Duodenal mucosa (tissue), 2 donors: ENCODE data around the gene DPM1.

Experiments
- H3K27ac ChIP-seq: one replicate; pipeline ENCODE4 v1.7.0; 2013; ENCODE audit warnings: low read depth, low read length
- H3K27me3 ChIP-seq, 2 donors: one replicate each; pipeline ENCODE4 v1.7.0; 2013; ENCODE audit warnings: low read length in 2 of 2, control low read depth in 1 of 2; ENCODE audit not compliant: insufficient read depth in 2 of 2, control insufficient read depth in 1 of 2
- H3K36me3 ChIP-seq, 2 donors: one replicate each; pipeline ENCODE4 v1.7.0; 2013; ENCODE audit warnings: low read length in 2 of 2, control low read depth in 1 of 2; ENCODE audit not compliant: insufficient read depth in 2 of 2, control insufficient read depth in 1 of 2
- H3K4me1 ChIP-seq, 2 donors: one replicate each; pipeline ENCODE4 v1.7.0; 2013; ENCODE audit warnings: low read length in 2 of 2, control low read depth in 1 of 2; ENCODE audit not compliant: insufficient read depth in 2 of 2, control insufficient read depth in 1 of 2
- H3K4me3 ChIP-seq, 2 donors: one replicate each; pipeline ENCODE4 v1.7.0; 2013; ENCODE audit warnings: low read length in 2 of 2, low read depth in 1 of 2
- H3K9ac ChIP-seq, 2 donors: one replicate each; pipeline ENCODE4 v1.7.0; 2013; ENCODE audit warnings: low read length in 2 of 2, low read depth in 1 of 2
- H3K9me3 ChIP-seq, 2 donors: one replicate each; pipeline ENCODE4 v1.7.0; 2013; ENCODE audit warnings: low read length in 2 of 2, control low read depth in 1 of 2; ENCODE audit not compliant: control insufficient read depth in 1 of 2

The DPM1 gene

GRCh38 chr20:50931306-50932015, 26.9 kb downstream of the DPM1 start, which contains the start of gene ADNP:
Gene ADNP, minus strand, starts transcription at chr20:50931437. Its CDS starts 27,441 bp downstream, at chr20:50903996.
- H3K4me3 ChIP-seq: peak within 1 kb of the TSS; percentile 82 to 86

DNA sequence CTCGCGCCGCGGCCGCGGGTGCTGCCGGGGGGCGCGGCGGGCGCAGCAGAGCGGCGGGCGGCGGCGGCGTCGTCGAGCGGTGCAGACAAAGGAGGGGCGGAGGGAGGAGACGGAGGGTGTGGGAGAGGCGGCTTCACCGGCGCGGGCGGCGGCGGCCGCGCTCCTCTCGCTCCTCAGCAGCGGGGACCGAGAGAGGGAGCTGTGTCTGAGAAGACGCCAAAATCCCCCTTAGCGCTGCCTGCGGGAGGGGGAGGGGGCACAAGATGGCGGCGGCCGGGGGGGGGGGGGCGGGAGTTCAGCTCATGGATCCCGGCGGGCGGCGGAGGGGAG, 27.4 kb downstream of the DPM1 start:
- no peaks in the 10 kb centered on the region for H3K27me3 ChIP-seq
- H3K36me3 ChIP-seq: peaks cover 17 to 36% of the 10 kb centered on the region in 2 donors
- peaks cover 14 to 17% of the 10 kb centered on the region in 2 donors for H3K4me1 ChIP-seq
- H3K4me3 ChIP-seq: peak overlapping the region; percentile 64 to 78
- peak overlapping the region in 1 of 2 donors; percentile 69 for H3K9ac ChIP-seq
- peak overlapping the region; percentile 98 for H3K27ac ChIP-seq
- no peaks in the 10 kb centered on the region for H3K9me3 ChIP-seq

More at GRCh38 chr20:50931306-50932015, 26.9 kb downstream of the DPM1 start, which contains the start of gene ADNP:
- H3K9me3 ChIP-seq: no peaks in the 10 kb centered on the region
- H3K4me1 ChIP-seq: peaks cover 14 to 17% of the 10 kb centered on the region in 2 donors
- peaks cover 17 to 39% of the 10 kb centered on the region in 2 donors for H3K36me3 ChIP-seq
- no peaks in the 10 kb centered on the region for H3K27me3 ChIP-seq
- peak within 1 kb of the TSS; percentile 68 to 71 for H3K9ac ChIP-seq
- H3K27ac ChIP-seq: peak within 1 kb of the TSS; percentile 98

GRCh38 chr20:50930139-50930975, 28.0 kb downstream of the DPM1 start:
- peaks cover 14 to 30% of the 10 kb centered on the region in 2 donors for H3K36me3 ChIP-seq
- no peaks in the 10 kb centered on the region for H3K9me3 ChIP-seq
- H3K4me3 ChIP-seq: peak overlapping the region; percentile 82 to 86
- peaks cover 14 to 17% of the 10 kb centered on the region in 2 donors for H3K4me1 ChIP-seq
- H3K27ac ChIP-seq: no peak overlapping the region
- H3K9ac ChIP-seq: peak overlapping the region; percentile 70 to 72
- H3K27me3 ChIP-seq: no peaks in the 10 kb centered on the region

DNA sequence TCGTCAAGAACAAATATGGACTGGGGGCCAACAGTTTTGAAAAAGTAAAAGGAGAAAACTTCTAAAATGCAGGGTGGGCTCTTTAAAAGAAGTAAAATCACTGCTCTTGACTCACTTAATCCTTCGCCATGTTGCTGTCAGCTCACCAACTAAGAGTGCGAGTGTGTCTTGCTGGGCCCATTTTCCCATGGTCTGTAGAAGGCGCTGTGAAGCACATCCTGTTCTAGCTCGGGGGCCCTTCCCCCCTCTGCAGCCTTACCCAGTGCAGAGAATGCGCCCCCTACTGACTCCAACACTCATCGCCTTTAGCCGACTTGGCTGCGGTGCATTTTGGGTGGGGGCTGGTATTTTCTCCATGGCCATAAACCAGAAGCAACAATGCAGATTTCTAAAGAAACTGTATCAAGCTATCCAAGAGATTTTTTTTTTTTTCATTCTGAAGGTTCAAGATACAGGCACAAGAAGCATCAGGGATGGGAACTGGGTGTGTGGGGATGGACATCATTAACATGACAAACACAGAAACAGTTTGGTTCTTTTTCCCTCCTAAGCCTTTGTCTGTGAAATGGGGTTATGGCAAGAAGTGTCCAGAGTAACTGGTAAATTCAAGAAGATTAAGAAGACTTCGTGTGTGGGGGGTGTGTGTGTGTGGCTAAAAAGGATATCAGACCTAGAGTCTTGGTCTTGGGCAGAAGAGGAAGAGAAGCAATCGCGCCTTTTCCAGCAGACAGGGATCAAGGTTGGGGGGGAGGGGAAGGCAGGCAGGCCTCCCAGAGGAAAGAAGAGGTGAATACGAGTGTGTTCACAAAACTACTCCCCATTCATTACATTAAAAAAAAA, 28.8 kb downstream of the DPM1 start:
- Histone ChIP-seq H3K9me3 (no peaks in the 10 kb centered on the region), H3K4me3 (peak overlapping the region; percentile 82 to 86), H3K36me3 (peaks cover 10 to 22% of the 10 kb centered on the region in 2 donors), H3K4me1 (peaks cover 14 to 21% of the 10 kb centered on the region in 2 donors), H3K27me3 (no peaks in the 10 kb centered on the region), H3K9ac (peak overlapping the region; percentile 68 to 72), H3K27ac (peak overlapping the region; percentile 30)

DNA sequence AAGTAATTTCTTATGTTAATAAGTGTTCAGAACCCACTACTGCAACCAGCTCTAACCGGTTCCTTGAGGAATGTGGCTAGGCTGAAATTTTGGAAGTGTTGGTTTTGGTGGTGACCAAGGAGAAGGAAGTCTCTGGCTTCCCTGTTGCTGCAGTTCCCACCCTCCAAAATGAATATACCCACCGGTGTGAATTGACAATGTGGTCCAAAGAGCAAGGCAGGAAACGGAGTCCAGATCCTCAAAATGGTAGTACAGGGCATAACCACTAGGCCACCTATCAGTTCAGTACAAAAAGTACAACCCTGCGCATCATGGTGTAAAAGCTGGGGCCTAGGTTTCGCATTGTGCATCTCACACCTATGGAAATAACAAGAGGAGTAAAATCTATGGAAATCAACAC, 29.9 kb downstream of the DPM1 start:
- peak overlapping the region; percentile 82 to 86 for H3K4me3 ChIP-seq
- no peak overlapping the region for H3K9ac ChIP-seq
- no peaks in the 10 kb centered on the region for H3K27me3 ChIP-seq
- peaks cover 19 to 23% of the 10 kb centered on the region in 2 donors for H3K4me1 ChIP-seq
- no peak overlapping the region for H3K27ac ChIP-seq
- H3K36me3 ChIP-seq: peaks cover 10 to 14% of the 10 kb centered on the region in 2 donors
- no peaks in the 10 kb centered on the region for H3K9me3 ChIP-seq

- Histone ChIP-seq H3K9me3 (no peaks in the 10 kb centered on the region), H3K27ac (no peak overlapping the region), H3K36me3 (peaks cover 10 to 16% of the 10 kb centered on the region in 2 donors), H3K9ac (no peak overlapping the region), H3K4me1 (peaks cover 17 to 18% of the 10 kb centered on the region in 2 donors), H3K4me3 (no peak overlapping the region), H3K27me3 (no peaks in the 10 kb centered on the region)
Measured at GRCh38 chr20:50926530-50926929, 31.8 kb downstream of the DPM1 start.

- H3K27ac ChIP-seq: no peak overlapping the region
- peaks cover 10 to 21% of the 10 kb centered on the region in 2 donors for H3K36me3 ChIP-seq
- H3K4me3 ChIP-seq: no peak overlapping the region
- no peaks in the 10 kb centered on the region for H3K27me3 ChIP-seq
- H3K9me3 ChIP-seq: no peaks in the 10 kb centered on the region
- no peak overlapping the region for H3K9ac ChIP-seq
- H3K4me1 ChIP-seq: peaks cover 17 to 24% of the 10 kb centered on the region in 2 donors
Measured at GRCh38 chr20:50924261-50924920, 33.9 kb downstream of the DPM1 start.

- no peak overlapping the region for H3K27ac ChIP-seq
- H3K36me3 ChIP-seq: peaks cover 0 to 10% of the 10 kb centered on the region in 2 donors
- no peak overlapping the region for H3K9ac ChIP-seq
- H3K27me3 ChIP-seq: no peaks in the 10 kb centered on the region
- no peak overlapping the region for H3K4me3 ChIP-seq
- no peaks in the 10 kb centered on the region for H3K9me3 ChIP-seq
- H3K4me1 ChIP-seq: peaks cover 11 to 31% of the 10 kb centered on the region in 2 donors
Measured at GRCh38 chr20:50921803-50922501, 36.4 kb downstream of the DPM1 start.

DNA sequence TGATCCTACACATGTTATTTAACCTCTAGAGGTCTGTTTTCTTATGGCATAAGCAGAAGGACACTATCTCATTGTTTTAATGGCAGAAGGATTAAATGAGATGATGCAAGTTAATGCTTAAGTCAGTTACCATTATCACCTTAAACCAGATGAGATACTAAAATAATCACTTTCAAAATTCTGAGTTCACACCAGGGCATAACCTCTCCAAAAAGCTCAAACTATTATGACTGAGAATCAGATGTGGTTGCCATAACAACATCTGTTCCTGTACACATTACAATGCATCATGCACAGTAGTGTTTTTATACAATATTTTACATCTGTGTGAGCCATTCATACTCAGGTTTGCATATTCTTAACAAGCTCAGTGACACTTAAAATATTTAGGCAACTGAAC, 37.3 kb downstream of the DPM1 start:
- Histone ChIP-seq H3K9ac (no peak overlapping the region), H3K27ac (no peak overlapping the region), H3K4me1 (peaks cover 20 to 37% of the 10 kb centered on the region in 2 donors), H3K9me3 (no peaks in the 10 kb centered on the region), H3K4me3 (no peak overlapping the region), H3K27me3 (no peaks in the 10 kb centered on the region), H3K36me3 (peaks cover 0 to 10% of the 10 kb centered on the region in 2 donors)
